Breast epithelium (tissue), 4 donors: ENCODE data around the gene ORMDL1. TPM values are rescaled to one million over a fixed set of nuclear protein-coding genes. Genes with fewer than 3 reads are reported as not detected.

ENCODE experiments used
- DNase-seq, 2 donors: peaks; one replicate each; pipeline ENCODE4 v3.0.0-alpha.2; 2019; ENCODE audit warnings: low spot score in 2 of 2
- H3K27ac ChIP-seq, 2 donors: fragments of 200-600 bp; sonication (generic) in 1 of 2; one replicate each; pipeline ENCODE4 v1.5.1; 2016 to 2019; ENCODE audit warnings: mild to moderate bottlenecking in 1 of 2
- H3K27me3 ChIP-seq, 2 donors: fragments of 200-600 bp; sonication (generic) in 1 of 2; one replicate each; pipeline versions ENCODE4 v1.5.1 to v1.6.0; 2017 to 2019; ENCODE audit warnings: control low read depth in 1 of 2, mild to moderate bottlenecking in 1 of 2
- H3K36me3 ChIP-seq: fragments of 200-600 bp; one replicate; pipeline ENCODE4 v1.5.1; 2019
- H3K4me1 ChIP-seq, 2 donors: fragments of 200-600 bp; sonication (generic); one replicate each; pipeline ENCODE4 v1.5.1; 2016 to 2019; ENCODE audit warnings: control low read depth in 1 of 2
- H3K4me3 ChIP-seq, 3 donors: fragments of 200-600 bp; sonication (generic); 1 replicate in 2 of 3; 2 replicates in 1 of 3; pipeline ENCODE4 v1.5.1; 2016 to 2019; ENCODE audit warnings: mild to moderate bottlenecking in 3 of 3, moderate library complexity in 2 of 3
- H3K9me3 ChIP-seq, 2 donors: fragments of 200-600 bp; sonication (generic) in 1 of 2; one replicate each; pipeline ENCODE4 v1.5.1; 2016 to 2019; ENCODE audit warnings: control low read depth in 1 of 2
- POLR2A ChIP-seq: fragments of 450-650 bp; IDR thresholded peaks from one replicate; pipeline ENCODE4 v1.6.1; 2016; ENCODE audit warnings: antibody characterized with exemption, mild to moderate bottlenecking, moderate library complexity
- POLR2AphosphoS5 ChIP-seq, 3 donors: sonication (generic); formaldehyde crosslinking; IDR thresholded peaks; one replicate each; pipeline ENCODE4 v1.6.1; 2017; ENCODE audit warnings: antibody characterized with exemption in 3 of 3
- intact Hi-C: fragments of 100-400 bp; cut with DNase I; formaldehyde crosslinking; loops from one replicate; pipeline ENCODE4 v1.15.1; 2023; ENCODE audit warnings: low total_unique reads
- total RNA-seq, 3 donors: library from RNA; depleted of rRNA; stranded (reverse); fragments of >200 nt; gene quantifications; one replicate each; pipeline ENCODE4 v1.1.0, GENCODE V29; 2016
- TF ChIP-seq, protein P1 (sequence below), 3 donors: fragments of 450-650 bp; IDR thresholded peaks; one replicate each; pipeline ENCODE4 v1.5.1; 2016 to 2017; ENCODE audit warnings: antibody characterized with exemption in 3 of 3, mild to moderate bottlenecking in 3 of 3, moderate library complexity in 3 of 3

Gene ORMDL1
- total RNA-seq, 3 donors from 2014 or later, result 85.2 to 97.0 (median 90.6) TPM

- no peak for TF ChIP-seq POLR2AphosphoS5 (IDR thresholded peaks at IDR 0.05)
- TF ChIP-seq, protein P1, sequence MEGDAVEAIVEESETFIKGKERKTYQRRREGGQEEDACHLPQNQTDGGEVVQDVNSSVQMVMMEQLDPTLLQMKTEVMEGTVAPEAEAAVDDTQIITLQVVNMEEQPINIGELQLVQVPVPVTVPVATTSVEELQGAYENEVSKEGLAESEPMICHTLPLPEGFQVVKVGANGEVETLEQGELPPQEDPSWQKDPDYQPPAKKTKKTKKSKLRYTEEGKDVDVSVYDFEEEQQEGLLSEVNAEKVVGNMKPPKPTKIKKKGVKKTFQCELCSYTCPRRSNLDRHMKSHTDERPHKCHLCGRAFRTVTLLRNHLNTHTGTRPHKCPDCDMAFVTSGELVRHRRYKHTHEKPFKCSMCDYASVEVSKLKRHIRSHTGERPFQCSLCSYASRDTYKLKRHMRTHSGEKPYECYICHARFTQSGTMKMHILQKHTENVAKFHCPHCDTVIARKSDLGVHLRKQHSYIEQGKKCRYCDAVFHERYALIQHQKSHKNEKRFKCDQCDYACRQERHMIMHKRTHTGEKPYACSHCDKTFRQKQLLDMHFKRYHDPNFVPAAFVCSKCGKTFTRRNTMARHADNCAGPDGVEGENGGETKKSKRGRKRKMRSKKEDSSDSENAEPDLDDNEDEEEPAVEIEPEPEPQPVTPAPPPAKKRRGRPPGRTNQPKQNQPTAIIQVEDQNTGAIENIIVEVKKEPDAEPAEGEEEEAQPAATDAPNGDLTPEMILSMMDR (IDR thresholded peaks at IDR 0.05), result no peak
- TF ChIP-seq POLR2A, result no peak
- intact Hi-C loops, result no loop called here
- no peak for DNase-seq
- Histone ChIP-seq H3K27me3 (no peaks in the 10 kb centered on the region), H3K36me3 (peaks cover 4% of the 10 kb centered on the region), H3K27ac (no peak overlapping the region), H3K9me3 (no peaks in the 10 kb centered on the region), H3K4me1 (no peaks in the 10 kb centered on the region), H3K4me3 (no peak overlapping the region)
Observed at GRCh38 chr2:189772212-189772611, 11.9 kb downstream of the ORMDL1 start.

DNA sequence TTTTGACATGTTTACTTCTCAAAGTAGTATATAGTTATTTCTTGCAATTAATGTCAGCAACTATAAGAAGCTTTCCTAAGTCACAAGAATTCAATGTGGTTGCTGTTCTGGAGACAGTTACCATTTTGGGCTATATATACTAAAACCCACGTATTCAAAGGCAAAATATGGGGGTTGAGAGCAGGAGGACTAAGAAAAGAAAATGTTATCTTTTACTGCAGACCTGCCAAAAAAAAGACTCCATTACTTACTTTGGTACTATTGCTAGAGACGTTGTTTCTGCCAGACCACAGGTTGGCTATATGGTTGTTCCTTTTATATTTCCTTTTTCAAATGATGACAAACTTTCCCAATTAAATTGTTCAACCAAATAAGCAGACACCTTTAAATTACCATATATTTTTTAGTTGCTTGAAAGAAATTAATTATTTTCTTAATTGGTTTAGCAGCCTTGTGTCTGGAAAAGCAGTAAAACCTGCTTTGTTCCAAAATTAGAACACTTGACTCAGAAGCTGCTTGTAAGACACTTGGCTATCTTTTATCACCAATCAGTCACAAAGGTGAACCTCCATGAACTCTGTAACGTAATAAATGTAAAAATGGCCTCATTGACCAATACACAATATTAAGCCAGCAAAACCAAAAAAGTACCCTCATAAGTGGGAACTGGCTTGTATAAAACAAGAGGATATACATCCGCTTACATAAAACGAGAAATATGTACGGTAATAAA, 13.4 kb downstream of the ORMDL1 start:
- peaks cover 4% of the 10 kb centered on the region for H3K36me3 ChIP-seq
- no peak overlapping the region for H3K4me3 ChIP-seq
- H3K4me1 ChIP-seq, result no peaks in the 10 kb centered on the region
- H3K27ac ChIP-seq, result no peak overlapping the region
- intact Hi-C loops, result no loop called here
- no peak for DNase-seq
- H3K27me3 ChIP-seq, result no peaks in the 10 kb centered on the region
- TF ChIP-seq POLR2A (no peak), POLR2AphosphoS5 (IDR thresholded peaks at IDR 0.05) (no peak)
- TF ChIP-seq, protein P1 (IDR thresholded peaks at IDR 0.05), result no peak
- H3K9me3 ChIP-seq, result no peaks in the 10 kb centered on the region

GRCh38 chr2:189763908-189764661, 20.1 kb downstream of the ORMDL1 start:
- Histone ChIP-seq H3K36me3 (no peaks in the 10 kb centered on the region), H3K9me3 (no peaks in the 10 kb centered on the region), H3K4me1 (peaks cover 0 to 5% of the 10 kb centered on the region in 2 donors), H3K27ac (no peak overlapping the region), H3K27me3 (no peaks in the 10 kb centered on the region), H3K4me3 (no peak overlapping the region)
- TF ChIP-seq POLR2A (no peak), POLR2AphosphoS5 (IDR thresholded peaks at IDR 0.05) (no peak)
- TF ChIP-seq, protein P1 (IDR thresholded peaks at IDR 0.05), result no peak
- no peak for DNase-seq
- intact Hi-C loops, result no loop called here

DNA sequence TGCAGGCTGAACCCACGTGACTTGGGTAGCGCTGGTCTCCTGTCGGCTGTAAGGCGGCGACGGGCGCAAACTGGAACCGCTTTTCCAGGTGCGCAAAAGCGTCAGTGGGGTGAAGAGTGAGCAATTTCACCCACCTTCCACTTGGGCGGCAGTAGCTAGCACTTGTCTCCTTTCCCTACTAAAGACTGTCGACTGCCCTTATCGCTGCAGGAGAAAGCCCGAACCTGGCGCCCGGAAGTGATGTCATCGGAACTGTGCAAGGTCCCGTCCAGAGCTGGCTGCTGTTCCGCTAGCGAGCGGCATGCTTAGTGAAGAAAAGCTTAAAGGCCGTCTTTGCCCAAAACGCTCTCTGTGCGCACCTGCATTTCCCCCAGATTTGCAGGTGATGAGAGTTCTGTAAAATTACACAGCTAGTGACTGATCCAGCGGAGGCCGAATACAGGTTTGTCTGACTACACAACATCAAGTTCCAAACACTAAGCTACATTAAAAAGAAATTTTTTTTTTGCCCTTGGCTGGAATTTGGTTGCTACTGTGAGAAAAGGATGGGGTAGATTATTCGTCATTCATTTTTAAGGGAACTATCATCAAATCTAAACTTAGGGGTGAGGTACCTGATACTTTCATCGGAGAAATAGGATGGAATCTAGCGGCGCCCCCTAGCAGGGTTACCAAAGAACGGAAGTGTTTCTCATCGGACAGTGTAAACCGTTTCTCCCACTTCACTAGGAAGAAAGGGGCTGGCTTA, 21.4 kb downstream of the ORMDL1 start, which contains the start of gene OSGEPL1:
OSGEPL1 (minus strand) TSS at position 242 of the 748 bp plus-strand sequence. CDS start 1,152 bp downstream, outside the sequence.
- TF ChIP-seq, protein P1 (IDR thresholded peaks at IDR 0.05), result peak in 2 of 3 donors; percentile 7 to 21
- TF ChIP-seq POLR2A (no peak), POLR2AphosphoS5 (IDR thresholded peaks at IDR 0.05) (peak; percentile 58 to 81 (median 71))

More for the DNA sequence above, 21.4 kb downstream of the ORMDL1 start, which contains the start of gene OSGEPL1:
- Histone ChIP-seq H3K27ac (peak within 1 kb of the TSS; percentile 83 to 86), H3K4me3 (peak within 1 kb of the TSS; percentile 63 to 78 (median 76)), H3K36me3 (no peaks in the 10 kb centered on the region), H3K4me1 (peaks cover 0 to 5% of the 10 kb centered on the region in 2 donors), H3K27me3 (no peaks in the 10 kb centered on the region), H3K9me3 (no peaks in the 10 kb centered on the region)
- DNase-seq, result peak; percentile 85 to 86
- intact Hi-C loops, result no loop called here
